Measurements from ENCODE around the gene ANKFY1. TPM values are rescaled to one million over a fixed set of nuclear protein-coding genes. Genes with fewer than 3 reads are reported as not detected.

ANKFY1 gene
- total RNA-seq, 1 donor from 2014 or later = 72.6 TPM

DNA sequence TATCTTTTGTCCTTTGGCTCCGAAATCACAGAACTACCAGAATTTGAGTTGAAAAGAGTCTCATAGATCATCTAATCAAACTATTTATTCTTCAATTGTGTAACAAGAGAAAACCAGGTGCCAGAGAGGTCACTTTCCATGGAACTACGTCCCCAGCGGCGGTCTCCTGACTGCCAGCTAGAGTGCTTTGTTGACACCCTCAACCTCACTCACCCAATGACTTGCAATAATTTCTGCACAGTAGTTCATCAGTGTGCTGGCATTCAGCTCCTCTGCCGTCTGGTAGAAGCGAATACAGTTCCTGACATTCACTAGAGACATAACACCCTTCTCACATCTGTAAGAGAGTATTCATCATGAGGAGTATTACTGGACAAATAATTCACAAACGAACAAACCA lies 54.2 kb downstream of the ANKFY1 start:
- Mint-ChIP-seq H3K4me3 (no peak overlapping the region), H3K4me1 (ENCODE audit: unreplicated experiment) (no peaks in the 10 kb centered on the region), H3K9me3 (no peaks in the 10 kb centered on the region), H3K27me3 (no peaks in the 10 kb centered on the region), H3K36me3 (peaks cover 17% of the 10 kb centered on the region), H3K27ac (no peak overlapping the region)
- TF ChIP-seq, protein P1, sequence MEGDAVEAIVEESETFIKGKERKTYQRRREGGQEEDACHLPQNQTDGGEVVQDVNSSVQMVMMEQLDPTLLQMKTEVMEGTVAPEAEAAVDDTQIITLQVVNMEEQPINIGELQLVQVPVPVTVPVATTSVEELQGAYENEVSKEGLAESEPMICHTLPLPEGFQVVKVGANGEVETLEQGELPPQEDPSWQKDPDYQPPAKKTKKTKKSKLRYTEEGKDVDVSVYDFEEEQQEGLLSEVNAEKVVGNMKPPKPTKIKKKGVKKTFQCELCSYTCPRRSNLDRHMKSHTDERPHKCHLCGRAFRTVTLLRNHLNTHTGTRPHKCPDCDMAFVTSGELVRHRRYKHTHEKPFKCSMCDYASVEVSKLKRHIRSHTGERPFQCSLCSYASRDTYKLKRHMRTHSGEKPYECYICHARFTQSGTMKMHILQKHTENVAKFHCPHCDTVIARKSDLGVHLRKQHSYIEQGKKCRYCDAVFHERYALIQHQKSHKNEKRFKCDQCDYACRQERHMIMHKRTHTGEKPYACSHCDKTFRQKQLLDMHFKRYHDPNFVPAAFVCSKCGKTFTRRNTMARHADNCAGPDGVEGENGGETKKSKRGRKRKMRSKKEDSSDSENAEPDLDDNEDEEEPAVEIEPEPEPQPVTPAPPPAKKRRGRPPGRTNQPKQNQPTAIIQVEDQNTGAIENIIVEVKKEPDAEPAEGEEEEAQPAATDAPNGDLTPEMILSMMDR (conservative IDR thresholded peaks at IDR 0.05) = no peak
- DNase-seq (ENCODE audit: extremely low spot score, unreplicated experiment) = no peak

DNA sequence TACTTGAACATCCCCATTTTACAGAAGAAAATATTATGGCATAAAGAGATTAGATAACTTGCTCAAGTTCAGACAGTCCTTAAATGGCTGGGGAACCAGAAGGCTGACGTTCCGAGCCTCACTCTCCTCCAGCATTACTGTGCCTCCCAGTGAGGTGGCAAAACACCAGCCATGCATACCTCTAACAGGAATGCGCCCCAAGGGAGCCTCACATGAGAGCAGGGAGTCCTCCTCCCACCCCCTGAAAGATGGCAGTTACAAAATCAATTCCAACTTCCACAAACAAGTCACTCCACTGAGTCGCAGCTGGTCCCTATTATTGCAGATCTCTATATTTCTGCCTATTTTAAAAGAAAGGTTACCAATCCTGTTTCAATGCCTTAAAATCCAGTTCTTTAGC lies 55.5 kb downstream of the ANKFY1 start:
- Mint-ChIP-seq H3K4me1 (ENCODE audit: unreplicated experiment) (no peaks in the 10 kb centered on the region), H3K36me3 (peaks cover 24% of the 10 kb centered on the region)

DNA sequence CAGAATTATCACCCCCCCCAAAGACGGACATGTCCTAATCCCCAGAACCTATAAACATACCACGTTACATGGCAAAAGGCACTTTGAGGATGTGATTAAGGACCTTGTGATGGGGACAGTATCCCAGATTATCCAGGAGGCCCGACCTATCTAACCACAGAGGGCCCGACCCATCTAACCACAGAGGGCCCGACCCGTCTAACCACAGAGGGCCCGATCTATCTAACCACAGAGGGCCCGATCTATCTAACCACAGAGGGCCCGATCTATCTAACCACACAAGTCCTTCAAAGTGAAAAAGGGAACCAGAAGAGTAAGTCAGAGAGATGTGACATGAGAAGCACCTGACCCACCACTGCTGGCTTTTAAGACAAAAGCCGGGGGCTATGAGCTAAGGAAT lies 56.8 kb downstream of the ANKFY1 start:
- peaks cover 24% of the 10 kb centered on the region for H3K36me3 Mint-ChIP-seq
- no peak overlapping the region for H3K27ac Mint-ChIP-seq
- no peaks in the 10 kb centered on the region for H3K9me3 Mint-ChIP-seq
- H3K27me3 Mint-ChIP-seq = no peaks in the 10 kb centered on the region
- H3K4me1 Mint-ChIP-seq (ENCODE audit: unreplicated experiment) = no peaks in the 10 kb centered on the region
- no peak overlapping the region for H3K4me3 Mint-ChIP-seq
- DNase-seq (ENCODE audit: extremely low spot score, unreplicated experiment) = no peak
- TF ChIP-seq, protein P1 (conservative IDR thresholded peaks at IDR 0.05) = no peak

More for the DNA sequence above, 55.5 kb downstream of the ANKFY1 start:
- H3K4me3 Mint-ChIP-seq = no peak overlapping the region
- H3K9me3 Mint-ChIP-seq = no peaks in the 10 kb centered on the region
- no peak for DNase-seq (ENCODE audit: extremely low spot score, unreplicated experiment)
- TF ChIP-seq, protein P1 (conservative IDR thresholded peaks at IDR 0.05) = no peak
- no peaks in the 10 kb centered on the region for H3K27me3 Mint-ChIP-seq
- no peak overlapping the region for H3K27ac Mint-ChIP-seq

DNA sequence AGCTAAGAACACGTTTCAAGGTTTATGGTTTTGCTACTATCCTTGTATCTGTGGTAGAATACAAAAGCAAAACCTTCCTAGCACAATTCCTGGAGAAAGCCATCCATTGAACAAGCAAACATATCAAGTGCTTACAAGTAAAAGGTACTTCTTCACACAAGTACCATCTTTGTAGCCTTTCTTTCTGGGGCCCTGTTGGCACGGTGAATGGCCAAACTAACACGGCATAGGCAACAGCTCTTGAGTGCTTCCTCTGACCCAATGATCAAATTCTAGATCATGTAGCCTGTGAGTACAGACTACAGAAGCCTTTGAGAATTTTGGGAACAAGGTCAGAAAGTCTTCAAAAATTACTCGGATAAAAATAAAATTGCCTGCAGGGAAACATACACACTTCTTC lies 57.9 kb downstream of the ANKFY1 start:
- no peak for DNase-seq (ENCODE audit: extremely low spot score, unreplicated experiment)
- H3K4me3 Mint-ChIP-seq = no peak overlapping the region
- peaks cover 24% of the 10 kb centered on the region for H3K36me3 Mint-ChIP-seq
- no peaks in the 10 kb centered on the region for H3K9me3 Mint-ChIP-seq
- H3K27me3 Mint-ChIP-seq = no peaks in the 10 kb centered on the region
- no peak overlapping the region for H3K27ac Mint-ChIP-seq
- H3K4me1 Mint-ChIP-seq (ENCODE audit: unreplicated experiment) = no peaks in the 10 kb centered on the region
- TF ChIP-seq, protein P1 (conservative IDR thresholded peaks at IDR 0.05) = no peak

DNA sequence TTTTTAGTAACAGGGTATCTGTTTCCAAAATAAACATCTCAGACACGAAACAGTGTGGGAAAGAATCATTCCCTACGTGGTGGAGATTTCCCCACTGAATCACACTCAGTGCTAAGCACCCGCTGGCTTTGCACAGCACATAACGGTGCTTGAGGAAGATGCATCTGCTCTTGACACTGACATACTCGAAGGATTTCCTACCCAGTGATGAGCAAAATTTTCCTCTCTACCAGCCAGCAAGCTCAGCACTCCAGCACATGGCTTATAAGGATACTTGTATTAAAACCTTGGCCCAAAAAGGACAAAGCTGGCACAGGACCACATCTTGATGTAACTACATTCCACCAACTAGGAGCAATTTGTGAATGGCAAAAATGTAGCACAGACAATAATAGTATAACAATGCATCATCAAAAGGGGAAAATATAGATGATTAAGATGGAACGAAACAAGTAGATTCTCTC lies 59.0 kb downstream of the ANKFY1 start:
- H3K4me1 Mint-ChIP-seq (ENCODE audit: unreplicated experiment) = no peaks in the 10 kb centered on the region
- no peaks in the 10 kb centered on the region for H3K27me3 Mint-ChIP-seq
- DNase-seq (ENCODE audit: extremely low spot score, unreplicated experiment) = peak; percentile 13
- no peaks in the 10 kb centered on the region for H3K9me3 Mint-ChIP-seq
- no peak overlapping the region for H3K27ac Mint-ChIP-seq
- peaks cover 24% of the 10 kb centered on the region for H3K36me3 Mint-ChIP-seq
- TF ChIP-seq, protein P1 (conservative IDR thresholded peaks at IDR 0.05) = no peak
- H3K4me3 Mint-ChIP-seq = no peak overlapping the region

DNA sequence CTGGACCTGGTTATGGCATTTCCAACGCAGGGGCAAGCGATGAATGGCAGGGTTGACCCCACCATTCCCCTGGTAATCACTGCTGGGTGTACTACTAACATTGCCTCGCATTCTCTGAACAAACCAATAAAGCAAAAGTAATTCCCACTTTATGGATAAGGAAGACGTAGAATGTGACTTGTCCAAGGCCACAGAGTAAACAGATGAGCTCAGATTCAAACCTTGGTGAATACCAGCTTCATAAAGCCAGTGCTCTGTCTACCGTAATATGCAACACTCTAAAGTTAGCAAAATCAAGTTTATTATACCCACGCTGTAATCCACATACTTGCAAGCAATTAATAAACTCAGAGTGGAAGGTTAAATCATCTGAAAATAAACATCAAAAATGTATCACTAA lies 59.6 kb downstream of the ANKFY1 start:
- Mint-ChIP-seq H3K36me3 (peaks cover 24% of the 10 kb centered on the region), H3K27ac (no peak overlapping the region)

More for the DNA sequence above, 59.6 kb downstream of the ANKFY1 start:
- Mint-ChIP-seq H3K4me3 (no peak overlapping the region), H3K9me3 (no peaks in the 10 kb centered on the region), H3K27me3 (no peaks in the 10 kb centered on the region), H3K4me1 (ENCODE audit: unreplicated experiment) (no peaks in the 10 kb centered on the region)
- TF ChIP-seq, protein P1 (conservative IDR thresholded peaks at IDR 0.05) = no peak
- DNase-seq (ENCODE audit: extremely low spot score, unreplicated experiment) = peak; percentile 20
